ENCODE results near the gene KIAA1549.

Gene KIAA1549

GRCh38 chr7:138878051-138878450 is 103.1 kb downstream of the KIAA1549 start:
- DNase-seq (ENCODE audit: low read depth), result no peak
- no peak overlapping the region for H3K4me3 ChIP-seq (ENCODE audit: low read depth, low read length)
- in situ Hi-C loops (cut with HindIII; ENCODE audit: low sequenced_read_pairs), result no loop called here
- TF ChIP-seq CTCF (IDR thresholded peaks at IDR 0.05; ENCODE audit: low read depth, low read length, missing control alignments), result no peak

GRCh38 chr7:138876326-138876725 is 104.9 kb downstream of the KIAA1549 start:
- H3K4me3 ChIP-seq (ENCODE audit: low read depth, low read length), result no peak overlapping the region
- no peak for DNase-seq (ENCODE audit: low read depth)
- in situ Hi-C loops (cut with HindIII; ENCODE audit: low sequenced_read_pairs), result no loop called here
- TF ChIP-seq CTCF (IDR thresholded peaks at IDR 0.05; ENCODE audit: low read depth, low read length, missing control alignments), result no peak

- in situ Hi-C loops (cut with HindIII; ENCODE audit: low sequenced_read_pairs), result no loop called here
- H3K4me3 ChIP-seq (ENCODE audit: low read depth, low read length), result no peak overlapping the region
- no peak for TF ChIP-seq CTCF (IDR thresholded peaks at IDR 0.05; ENCODE audit: low read depth, low read length, missing control alignments)
- no peak for DNase-seq (ENCODE audit: low read depth)
These were observed 105.4 kb downstream of the KIAA1549 start for GRCh38 chr7:138875794-138876193.

- no peak overlapping the region for H3K4me3 ChIP-seq (ENCODE audit: low read depth, low read length)
- in situ Hi-C loops (cut with HindIII; ENCODE audit: low sequenced_read_pairs), result no loop called here
- TF ChIP-seq CTCF (IDR thresholded peaks at IDR 0.05; ENCODE audit: low read depth, low read length, missing control alignments), result no peak
- no peak for DNase-seq (ENCODE audit: low read depth)
These were observed 107.8 kb downstream of the KIAA1549 start for GRCh38 chr7:138873220-138873892.

- no peak overlapping the region for H3K4me3 ChIP-seq (ENCODE audit: low read depth, low read length)
- no peak for TF ChIP-seq CTCF (IDR thresholded peaks at IDR 0.05; ENCODE audit: low read depth, low read length, missing control alignments)
- DNase-seq (ENCODE audit: low read depth), result no peak
- in situ Hi-C loops (cut with HindIII; ENCODE audit: low sequenced_read_pairs), result no loop called here
These were observed 108.6 kb downstream of the KIAA1549 start for GRCh38 chr7:138872576-138872975.

GRCh38 chr7:138871814-138872090 is 109.4 kb downstream of the KIAA1549 start:
- in situ Hi-C loops (cut with HindIII; ENCODE audit: low sequenced_read_pairs), result no loop called here
- no peak for TF ChIP-seq CTCF (IDR thresholded peaks at IDR 0.05; ENCODE audit: low read depth, low read length, missing control alignments)
- DNase-seq (ENCODE audit: low read depth), result no peak
- no peak overlapping the region for H3K4me3 ChIP-seq (ENCODE audit: low read depth, low read length)
